Stimulated activated effector memory CD8-positive, alpha-beta T cell treated with anti-CD3 and anti-CD28 coated beads, Interleukin-12 subunit alpha, Interleukin-12 subunit beta, amount 100 ng/mL, for 72 hours (primary cell): ENCODE measurements around the gene SNCB.
A peak's percentile ranks its signal among the peaks of the same experiment; 100 is the strongest.

ENCODE experiments used
- ATAC-seq: fragments of 150-1000 bp; cut with Tn5 transposase; 2 replicates; pipeline ENCODE4 v1.10.0; 2021
- DNase-seq, 2 donors: peaks; one replicate each; pipeline ENCODE4 v3.0.0; 2021 to 2022; ENCODE audit warnings: low spot score in 2 of 2
- H3K27ac Mint-ChIP-seq: one replicate; pipeline ENCODE4 v1.8.0; 2022; ENCODE audit warnings: mild to moderate bottlenecking, mixed read lengths
- H3K36me3 Mint-ChIP-seq: one replicate; pipeline ENCODE4 v1.8.0; 2022; ENCODE audit warnings: mild to moderate bottlenecking, mixed read lengths
- H3K4me1 Mint-ChIP-seq: one replicate; pipeline ENCODE4 v1.8.0; 2022; ENCODE audit warnings: mixed read lengths
- H3K4me3 Mint-ChIP-seq: one replicate; pipeline ENCODE4 v1.8.0; 2022; ENCODE audit warnings: mild to moderate bottlenecking, mixed read lengths
- H3K9me3 Mint-ChIP-seq: one replicate; pipeline ENCODE4 v1.8.0; 2022; ENCODE audit warnings: mixed read lengths

The SNCB gene

DNA sequence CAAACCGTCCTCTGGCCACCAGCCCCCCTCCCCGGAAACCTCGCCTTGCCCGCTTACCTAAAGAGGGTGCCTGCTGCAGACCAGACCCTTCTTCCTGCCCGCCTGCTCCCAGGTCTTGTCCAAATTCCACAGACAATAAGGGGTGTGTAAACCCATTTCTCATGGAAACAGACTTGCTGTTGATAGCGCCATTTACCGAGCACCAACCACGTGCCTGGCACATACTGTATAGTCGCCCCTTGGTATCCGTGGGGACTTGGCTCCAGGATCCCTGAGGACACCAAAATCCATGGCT lies 56.1 kb downstream of the SNCB start:
- no peaks in the 10 kb centered on the region for H3K36me3 Mint-ChIP-seq
- no peak overlapping the region for H3K27ac Mint-ChIP-seq
- H3K9me3 Mint-ChIP-seq: no peaks in the 10 kb centered on the region
- no peak for DNase-seq
- ATAC-seq: no peak
- no peak overlapping the region for H3K4me3 Mint-ChIP-seq
- no peaks in the 10 kb centered on the region for H3K4me1 Mint-ChIP-seq

DNA sequence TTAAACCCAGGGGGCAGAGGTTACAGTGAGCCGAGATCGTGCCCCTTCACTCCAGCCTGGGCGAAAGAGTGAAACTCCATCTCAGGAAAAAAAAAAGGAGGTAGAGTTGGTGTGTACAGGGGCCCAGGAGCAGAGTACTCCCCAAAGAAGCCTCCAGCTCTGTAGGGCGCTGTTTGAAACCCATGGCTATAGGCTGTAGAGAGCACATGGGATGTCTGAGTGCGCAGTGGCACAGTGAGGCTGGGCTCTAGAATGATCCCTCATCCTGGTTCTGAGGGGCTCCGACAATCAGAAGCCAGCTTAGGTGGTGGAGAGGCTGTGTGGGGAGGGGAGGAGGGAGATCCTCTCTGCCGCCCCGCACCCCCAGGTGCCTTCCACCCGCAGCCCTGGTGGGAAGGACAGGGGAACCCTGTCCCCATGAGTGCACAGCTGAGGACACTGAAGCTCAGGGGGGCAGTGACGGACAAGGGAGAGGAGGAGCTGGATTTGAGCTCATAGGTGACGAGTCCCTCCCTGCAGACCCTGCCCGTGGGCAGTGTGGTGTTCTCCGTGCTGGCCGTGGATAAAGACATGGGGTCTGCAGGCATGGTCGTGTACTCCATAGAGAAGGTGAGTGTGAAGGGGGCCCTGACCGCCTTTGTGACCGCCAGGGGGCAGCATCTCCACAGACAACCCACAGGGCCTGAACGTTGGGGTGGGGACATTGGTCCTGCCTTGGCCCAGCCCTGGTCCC lies 56.6 kb downstream of the SNCB start:
- peak; percentile 79 to 91 for DNase-seq

More for the DNA sequence above, 56.6 kb downstream of the SNCB start:
- no peaks in the 10 kb centered on the region for H3K4me1 Mint-ChIP-seq
- no peak overlapping the region for H3K4me3 Mint-ChIP-seq
- ATAC-seq: peak; percentile 87
- H3K9me3 Mint-ChIP-seq: no peaks in the 10 kb centered on the region
- no peak overlapping the region for H3K27ac Mint-ChIP-seq
- no peaks in the 10 kb centered on the region for H3K36me3 Mint-ChIP-seq
